ENCODE data around the gene ZBTB20.

DNA sequence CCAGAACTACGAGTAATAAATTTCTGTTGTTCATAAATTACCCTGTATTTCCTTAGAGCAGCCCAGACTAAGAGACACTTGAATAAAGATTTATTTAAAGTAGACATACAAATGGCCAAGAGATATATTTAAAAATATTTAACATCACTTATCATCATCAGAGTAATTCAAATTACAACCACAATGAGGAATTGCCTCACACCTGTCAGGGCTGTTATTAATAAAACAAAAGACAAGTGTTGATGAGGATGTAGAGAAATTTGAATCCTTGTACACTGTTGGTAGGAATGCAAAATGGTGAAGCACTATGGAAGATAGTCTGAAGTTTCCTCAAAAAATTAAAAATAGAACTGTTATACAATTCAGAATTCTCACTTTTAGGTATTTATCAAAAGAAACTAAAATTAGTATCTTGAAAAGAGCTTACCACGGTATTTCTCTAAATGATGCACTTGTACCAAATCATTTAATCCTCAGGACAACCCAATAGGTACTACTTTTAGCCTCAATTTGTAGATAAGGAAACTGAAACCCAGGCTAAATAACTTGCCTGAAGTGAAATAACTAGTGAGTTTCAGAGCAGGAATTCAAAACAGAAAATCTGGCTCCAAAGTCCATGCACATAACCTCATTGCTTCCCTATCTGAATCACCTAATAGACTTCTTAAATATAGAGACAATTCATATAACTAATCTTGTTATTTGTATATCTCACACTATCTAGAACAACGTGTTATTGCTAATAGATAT is 69.4 kb downstream of the ZBTB20 start:
- TF ChIP-seq, protein P1, sequence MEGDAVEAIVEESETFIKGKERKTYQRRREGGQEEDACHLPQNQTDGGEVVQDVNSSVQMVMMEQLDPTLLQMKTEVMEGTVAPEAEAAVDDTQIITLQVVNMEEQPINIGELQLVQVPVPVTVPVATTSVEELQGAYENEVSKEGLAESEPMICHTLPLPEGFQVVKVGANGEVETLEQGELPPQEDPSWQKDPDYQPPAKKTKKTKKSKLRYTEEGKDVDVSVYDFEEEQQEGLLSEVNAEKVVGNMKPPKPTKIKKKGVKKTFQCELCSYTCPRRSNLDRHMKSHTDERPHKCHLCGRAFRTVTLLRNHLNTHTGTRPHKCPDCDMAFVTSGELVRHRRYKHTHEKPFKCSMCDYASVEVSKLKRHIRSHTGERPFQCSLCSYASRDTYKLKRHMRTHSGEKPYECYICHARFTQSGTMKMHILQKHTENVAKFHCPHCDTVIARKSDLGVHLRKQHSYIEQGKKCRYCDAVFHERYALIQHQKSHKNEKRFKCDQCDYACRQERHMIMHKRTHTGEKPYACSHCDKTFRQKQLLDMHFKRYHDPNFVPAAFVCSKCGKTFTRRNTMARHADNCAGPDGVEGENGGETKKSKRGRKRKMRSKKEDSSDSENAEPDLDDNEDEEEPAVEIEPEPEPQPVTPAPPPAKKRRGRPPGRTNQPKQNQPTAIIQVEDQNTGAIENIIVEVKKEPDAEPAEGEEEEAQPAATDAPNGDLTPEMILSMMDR (IDR thresholded peaks at IDR 0.05), result no peak
- no peak for TF ChIP-seq POLR2A (IDR thresholded peaks at IDR 0.05)
